Measurements from ENCODE around the gene VSTM2L.
"Not testable (repeated sequence)": the region's sequence is repeated elsewhere in the genome, so short reads cannot be mapped to it uniquely, and the experiment has no call there.

Gene VSTM2L

DNA sequence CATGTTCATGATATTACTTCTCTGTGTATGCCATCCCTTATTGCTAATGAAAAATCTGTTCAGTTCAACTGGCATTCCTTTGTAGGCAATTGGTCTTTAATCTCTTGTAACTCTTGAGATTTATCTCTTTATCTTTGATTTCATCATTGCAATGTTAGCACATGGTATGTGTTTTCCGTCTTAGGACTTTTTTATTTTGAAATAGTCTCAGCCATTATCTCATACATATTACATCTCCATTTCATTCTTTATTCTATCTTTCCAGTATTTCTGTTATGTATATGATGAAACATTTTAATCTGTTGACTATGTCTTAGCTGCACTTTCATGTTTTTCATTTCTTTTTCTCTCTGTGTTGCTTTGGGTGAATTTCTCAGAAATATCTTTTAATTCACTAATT is 58.1 kb downstream of the VSTM2L start:
- DNase-seq (ENCODE audit: insufficient read length) = no peak
- FAIRE-seq = no peak
- TF ChIP-seq POLR2A (IDR thresholded peaks at IDR 0.05; ENCODE audit: low read depth, low read length) (no peak), TAF1 (IDR thresholded peaks at IDR 0.05; ENCODE audit: borderline replicate concordance, low read depth, low read length) (no peak), POLR2AphosphoS5 (IDR thresholded peaks at IDR 0.05; ENCODE audit: low read depth, low read length) (no peak)

DNA sequence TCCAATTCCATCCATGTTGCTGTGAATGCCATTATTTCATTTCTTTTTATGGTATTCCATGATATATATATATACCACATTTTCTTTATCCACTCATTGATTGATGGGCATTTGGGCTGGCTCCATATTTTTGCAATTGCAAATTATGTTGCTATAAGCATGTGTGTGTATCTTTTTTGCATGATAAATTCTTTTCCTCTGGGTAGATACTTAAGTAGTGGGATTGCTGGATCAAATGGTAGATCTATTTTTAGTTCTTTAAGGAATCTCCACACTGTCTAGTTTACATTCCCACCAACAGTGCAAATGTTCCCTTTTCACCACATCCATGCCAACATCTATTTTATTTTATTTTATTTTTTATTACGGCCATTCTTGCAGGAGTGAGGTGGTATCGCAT is 60.6 kb downstream of the VSTM2L start:
- DNase-seq (ENCODE audit: insufficient read length); FAIRE-seq: not testable (repeated sequence)

DNA sequence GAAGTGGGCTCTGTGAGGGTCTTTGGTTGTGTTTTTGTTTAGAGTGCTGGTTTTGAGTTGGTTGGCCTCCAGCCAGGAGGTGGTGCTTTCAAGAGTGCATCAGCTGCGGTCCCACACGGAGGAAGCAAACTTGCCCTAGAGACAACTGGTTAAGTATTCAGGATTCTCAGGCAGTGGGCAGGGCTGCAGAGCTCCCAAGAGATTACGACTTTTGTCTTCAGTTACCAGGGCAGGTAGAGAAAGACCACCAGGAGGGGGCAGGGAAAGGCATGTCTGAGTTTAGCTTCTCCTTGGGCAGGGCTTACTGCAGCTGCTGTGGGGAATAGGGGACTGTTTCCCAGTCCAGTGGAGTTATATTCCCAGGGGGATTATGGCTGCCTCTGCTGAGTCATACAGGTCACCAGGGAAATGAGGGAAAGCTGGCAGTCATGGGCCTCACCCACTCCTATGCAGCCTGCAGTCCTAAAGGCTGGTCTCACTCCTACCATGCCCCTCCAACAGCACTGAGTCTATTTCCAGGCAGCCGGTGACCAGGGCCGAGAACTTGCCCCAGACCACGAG is 66.0 kb downstream of the VSTM2L start:
- no peak for DNase-seq (ENCODE audit: insufficient read length)
- no peak for FAIRE-seq
- TF ChIP-seq POLR2A (IDR thresholded peaks at IDR 0.05; ENCODE audit: low read depth, low read length) (no peak), POLR2AphosphoS5 (IDR thresholded peaks at IDR 0.05; ENCODE audit: low read depth, low read length) (no peak), TAF1 (IDR thresholded peaks at IDR 0.05; ENCODE audit: borderline replicate concordance, low read depth, low read length) (no peak)

DNA sequence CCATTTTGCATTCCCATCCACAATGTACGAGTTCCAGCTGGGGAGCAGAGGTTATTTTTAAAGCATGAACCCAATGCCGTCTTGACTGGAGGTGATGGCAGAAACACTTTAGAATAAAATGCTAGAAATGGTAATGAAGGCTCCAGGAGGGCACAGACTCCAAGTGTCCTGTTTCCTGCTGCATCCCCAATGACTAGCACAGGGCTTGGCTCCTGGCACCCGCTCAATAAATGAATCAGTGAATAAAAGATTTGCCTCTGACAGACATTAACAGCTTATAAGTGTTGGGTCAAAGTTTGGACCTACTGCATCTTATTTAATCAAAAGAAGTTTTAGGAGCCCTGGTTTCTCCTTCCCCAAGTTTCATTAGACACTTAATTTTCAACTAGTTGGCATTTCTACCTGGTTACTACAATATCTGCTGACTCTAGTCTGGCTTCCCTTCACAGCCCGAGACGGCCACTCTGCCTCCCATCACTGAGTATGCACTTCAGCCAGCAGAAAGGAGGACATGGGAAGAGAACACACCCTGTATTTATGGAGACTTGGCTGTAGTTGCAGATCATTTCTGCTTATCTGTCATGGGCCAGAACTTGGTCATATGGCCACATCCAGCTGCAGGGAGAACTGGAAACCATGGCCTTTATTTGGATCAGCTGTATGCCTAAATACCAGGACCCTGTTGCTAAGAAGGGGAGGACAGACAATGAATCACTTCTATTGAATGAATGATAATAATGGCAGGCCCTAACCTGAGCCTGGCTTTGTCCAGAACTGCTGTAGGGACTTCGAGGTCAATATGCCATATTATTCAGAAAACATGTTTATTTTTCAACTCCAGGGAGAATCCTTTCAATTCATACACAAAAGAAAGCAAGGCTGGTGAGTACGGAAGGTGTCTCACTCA is 67.3 kb downstream of the VSTM2L start:
- DNase-seq (ENCODE audit: insufficient read length) (no peak), FAIRE-seq (no peak)
- TF ChIP-seq TAF1 (IDR thresholded peaks at IDR 0.05; ENCODE audit: borderline replicate concordance, low read depth, low read length) (no peak), POLR2A (IDR thresholded peaks at IDR 0.05; ENCODE audit: low read depth, low read length) (no peak), POLR2AphosphoS5 (IDR thresholded peaks at IDR 0.05; ENCODE audit: low read depth, low read length) (no peak)

DNA sequence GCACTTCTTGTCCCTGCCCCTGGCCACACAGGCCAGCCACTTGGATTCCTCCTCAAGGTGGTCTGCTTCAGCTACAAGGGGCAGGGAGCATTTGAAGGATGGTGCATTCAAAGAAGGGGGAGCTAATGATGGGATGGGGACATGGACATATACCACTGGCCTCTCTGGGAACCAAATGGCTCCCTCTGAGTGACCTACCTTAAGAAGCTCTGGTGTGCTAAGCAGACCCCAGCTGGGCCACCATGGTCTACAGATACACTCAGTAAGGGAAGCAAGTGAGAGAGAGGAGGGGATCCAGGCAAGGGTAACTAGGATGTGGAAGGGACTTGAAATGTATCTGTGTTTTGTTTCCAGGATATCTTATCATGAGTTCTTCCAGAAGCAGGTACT is 67.9 kb downstream of the VSTM2L start:
- DNase-seq (ENCODE audit: insufficient read length) (no peak), FAIRE-seq (no peak)
- no peak for TF ChIP-seq POLR2AphosphoS5 (IDR thresholded peaks at IDR 0.05; ENCODE audit: low read depth, low read length)
- no peak for TF ChIP-seq POLR2A (IDR thresholded peaks at IDR 0.05; ENCODE audit: low read depth, low read length)
- no peak for TF ChIP-seq TAF1 (IDR thresholded peaks at IDR 0.05; ENCODE audit: borderline replicate concordance, low read depth, low read length)

DNA sequence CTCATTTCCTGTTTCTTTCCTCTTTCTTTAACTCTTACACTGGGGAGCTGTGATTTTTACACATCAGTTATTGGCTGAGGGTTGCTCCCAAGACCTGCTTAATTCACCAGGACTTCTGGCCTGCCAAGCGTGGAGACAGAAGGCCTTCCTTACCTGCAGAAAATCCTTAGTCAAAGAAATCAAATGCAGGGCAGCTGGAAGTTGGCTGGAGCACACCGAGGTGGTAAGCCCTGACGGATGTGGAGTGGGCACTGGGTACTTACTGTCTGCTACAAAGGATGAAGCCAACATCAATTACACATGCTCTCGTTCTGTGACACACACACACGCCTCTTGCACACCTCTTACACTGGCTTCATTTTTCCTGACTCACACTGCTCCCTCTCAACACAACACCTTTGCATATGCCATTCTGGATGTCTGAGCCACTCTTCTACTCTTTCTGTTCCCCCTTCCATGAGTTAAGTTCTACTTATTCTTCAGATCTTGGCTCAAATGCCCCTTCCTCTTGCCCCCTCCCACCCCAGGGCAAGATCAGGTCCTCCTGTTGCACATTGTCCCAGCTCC is 68.7 kb downstream of the VSTM2L start:
- TF ChIP-seq POLR2A (IDR thresholded peaks at IDR 0.05; ENCODE audit: low read depth, low read length) = no peak
- TF ChIP-seq TAF1 (IDR thresholded peaks at IDR 0.05; ENCODE audit: borderline replicate concordance, low read depth, low read length) = no peak
- no peak for TF ChIP-seq POLR2AphosphoS5 (IDR thresholded peaks at IDR 0.05; ENCODE audit: low read depth, low read length)
- FAIRE-seq (no peak), DNase-seq (ENCODE audit: insufficient read length) (no peak)

DNA sequence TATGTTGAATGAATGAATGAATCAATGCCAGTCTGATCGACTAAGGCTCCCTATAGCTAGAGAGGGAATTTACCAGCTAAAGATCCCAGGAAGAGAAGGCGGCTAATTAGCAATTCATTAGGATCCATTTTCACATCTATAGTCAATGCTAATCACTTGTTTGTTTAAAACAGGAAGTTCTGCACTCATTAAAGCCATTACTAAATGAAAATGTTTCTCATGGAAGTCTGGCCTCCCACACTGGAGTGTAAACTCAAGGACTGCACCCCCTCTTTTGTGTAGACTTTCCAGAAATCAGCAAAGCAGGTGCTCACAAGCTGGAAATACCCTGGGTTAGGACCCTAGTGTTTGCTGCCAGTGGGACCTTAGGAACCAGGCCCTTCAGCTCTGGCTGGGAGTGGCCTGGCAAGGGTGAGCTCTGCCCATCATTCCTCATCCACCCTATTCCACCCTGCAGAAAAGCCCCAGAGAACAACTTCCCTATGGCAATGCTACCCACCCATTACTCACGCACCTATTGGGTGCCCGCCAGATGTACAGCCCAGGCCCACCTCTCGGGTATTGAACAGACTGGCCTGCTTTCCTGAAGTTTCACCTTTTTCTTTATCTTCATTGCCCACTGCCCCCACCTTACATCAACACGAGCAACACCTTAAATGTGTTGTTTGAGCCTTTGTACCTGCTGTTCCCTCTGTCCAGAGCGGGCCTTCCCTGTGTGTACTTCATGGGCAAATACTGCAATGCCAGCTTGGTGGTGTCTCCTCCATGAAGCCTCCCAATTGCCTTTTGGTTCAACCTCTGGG is 69.5 kb downstream of the VSTM2L start:
- no peak for TF ChIP-seq TAF1 (IDR thresholded peaks at IDR 0.05; ENCODE audit: borderline replicate concordance, low read depth, low read length)
- no peak for TF ChIP-seq POLR2A (IDR thresholded peaks at IDR 0.05; ENCODE audit: low read depth, low read length)
- TF ChIP-seq POLR2AphosphoS5 (IDR thresholded peaks at IDR 0.05; ENCODE audit: low read depth, low read length) = no peak
- FAIRE-seq = no peak
- no peak for DNase-seq (ENCODE audit: insufficient read length)

DNA sequence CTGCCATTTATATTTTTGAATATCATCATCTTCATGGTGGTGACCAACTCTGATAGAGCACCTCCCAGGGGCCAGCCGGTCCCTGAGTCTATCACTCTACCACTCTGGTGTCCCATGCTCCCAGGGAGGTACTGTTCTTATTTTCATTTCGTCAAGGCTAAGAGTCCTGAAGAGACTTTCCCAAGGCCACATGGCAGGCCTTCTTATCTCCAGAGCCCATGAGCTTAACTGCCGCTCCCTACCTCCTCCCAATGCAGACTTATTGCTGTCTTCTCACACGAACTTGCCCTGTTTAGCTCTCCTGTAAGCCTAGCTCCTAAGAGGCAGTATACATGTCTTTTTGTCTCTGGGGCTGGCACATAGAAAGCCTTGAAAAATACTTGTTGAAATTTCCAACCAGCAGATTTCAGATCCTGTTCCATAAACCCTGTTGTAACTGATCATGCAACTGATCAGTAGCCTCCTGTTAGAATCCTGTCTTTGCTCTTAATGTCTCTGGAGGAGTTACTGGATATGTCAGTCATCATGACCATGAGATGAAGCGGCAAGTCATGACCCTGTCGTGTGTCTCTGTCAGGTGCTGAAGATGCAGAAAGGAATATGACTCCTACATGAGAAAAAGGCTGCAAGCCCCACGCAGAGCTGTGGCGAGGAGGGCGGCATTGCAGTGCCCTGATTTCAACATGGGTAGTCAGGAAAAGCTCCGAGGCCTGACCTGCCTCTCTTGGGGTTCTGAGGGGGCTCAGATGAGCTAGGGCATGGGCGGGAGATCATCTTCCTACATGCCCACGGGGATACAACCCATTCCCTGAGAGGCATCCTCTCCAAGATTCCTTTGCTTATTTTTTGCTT is 70.4 kb downstream of the VSTM2L start:
- no peak for DNase-seq (ENCODE audit: insufficient read length)
- TF ChIP-seq POLR2AphosphoS5 (IDR thresholded peaks at IDR 0.05; ENCODE audit: low read depth, low read length) (no peak), POLR2A (IDR thresholded peaks at IDR 0.05; ENCODE audit: low read depth, low read length) (no peak), TAF1 (IDR thresholded peaks at IDR 0.05; ENCODE audit: borderline replicate concordance, low read depth, low read length) (no peak)
- no peak for FAIRE-seq

DNA sequence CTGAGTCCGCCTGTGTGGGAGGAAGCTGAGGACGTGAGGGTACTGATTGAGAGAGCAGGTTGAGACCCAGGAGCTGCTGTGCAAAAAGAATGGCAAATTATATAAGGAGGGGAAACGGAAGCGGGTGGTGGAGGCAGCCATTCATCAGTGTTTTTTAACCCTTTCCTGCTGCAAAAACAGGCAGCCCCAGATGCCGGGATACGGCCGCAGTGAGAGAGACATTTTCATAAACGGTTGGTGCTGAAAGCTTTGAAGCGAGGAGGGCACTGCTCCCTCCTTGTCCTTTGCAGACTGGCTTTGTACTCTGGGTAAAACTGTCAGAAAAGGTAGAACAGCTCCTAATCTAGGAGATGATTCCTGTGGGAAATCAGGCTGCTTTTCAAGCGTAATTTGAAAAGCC is 74.0 kb downstream of the VSTM2L start:
- FAIRE-seq (no peak), DNase-seq (ENCODE audit: insufficient read length) (no peak)
- TF ChIP-seq TAF1 (IDR thresholded peaks at IDR 0.05; ENCODE audit: borderline replicate concordance, low read depth, low read length) (no peak), POLR2AphosphoS5 (IDR thresholded peaks at IDR 0.05; ENCODE audit: low read depth, low read length) (no peak), POLR2A (IDR thresholded peaks at IDR 0.05; ENCODE audit: low read depth, low read length) (no peak)

DNA sequence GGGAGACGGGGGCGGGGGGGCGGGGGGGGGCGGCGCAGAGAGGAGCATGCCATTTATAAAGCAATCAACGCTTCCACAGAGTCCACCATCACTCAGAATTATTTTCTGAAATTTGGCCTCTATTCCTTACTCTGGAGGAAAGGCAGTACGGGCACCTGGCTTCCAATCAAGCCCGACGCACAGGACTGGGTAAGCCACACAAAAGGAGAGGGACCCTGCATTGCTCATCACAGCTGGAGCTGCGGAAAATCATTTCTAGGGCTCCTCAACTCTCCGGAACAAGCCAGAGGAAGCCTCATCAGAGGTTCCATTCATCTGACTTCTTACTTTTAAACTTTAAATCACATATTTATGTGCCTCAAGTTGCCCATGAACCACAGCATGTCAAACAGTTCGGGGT is 74.4 kb downstream of the VSTM2L start:
- TF ChIP-seq POLR2AphosphoS5 (IDR thresholded peaks at IDR 0.05; ENCODE audit: low read depth, low read length) (no peak), POLR2A (IDR thresholded peaks at IDR 0.05; ENCODE audit: low read depth, low read length) (no peak), TAF1 (IDR thresholded peaks at IDR 0.05; ENCODE audit: borderline replicate concordance, low read depth, low read length) (no peak)
- FAIRE-seq = no peak
- DNase-seq (ENCODE audit: insufficient read length) = no peak

DNA sequence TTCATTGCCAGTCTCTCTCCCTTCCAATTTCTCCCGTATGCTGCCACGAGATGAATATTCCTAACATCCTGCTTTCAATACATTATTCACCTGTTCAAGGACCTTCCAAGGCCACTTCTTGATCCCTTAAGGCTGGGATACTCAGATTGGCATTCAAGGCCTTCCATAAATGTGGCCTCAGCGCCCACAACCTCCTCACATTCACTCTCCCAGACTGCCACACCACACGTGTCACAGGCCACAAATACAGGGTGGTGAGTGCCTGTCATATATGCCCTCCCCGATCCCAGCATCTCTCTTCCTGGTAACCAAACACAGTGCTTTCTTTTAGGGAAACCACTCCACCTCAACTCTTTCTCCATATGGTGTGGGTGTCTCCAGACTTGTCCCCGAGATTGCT is 74.9 kb downstream of the VSTM2L start:
- TF ChIP-seq POLR2A (IDR thresholded peaks at IDR 0.05; ENCODE audit: low read depth, low read length) = no peak
- no peak for TF ChIP-seq POLR2AphosphoS5 (IDR thresholded peaks at IDR 0.05; ENCODE audit: low read depth, low read length)
- no peak for TF ChIP-seq TAF1 (IDR thresholded peaks at IDR 0.05; ENCODE audit: borderline replicate concordance, low read depth, low read length)
- no peak for DNase-seq (ENCODE audit: insufficient read length)
- FAIRE-seq = no peak

Data from GM12892 (cell line).